PC-3 (cell line): ENCODE data around the gene KIAA1549. TPM values are rescaled to one million over a fixed set of nuclear protein-coding genes. Genes with fewer than 3 reads are reported as not detected.

Experiments used
- ATAC-seq: fragments of 200-7000 bp; cut with Tn5 transposase; 2 replicates; pipeline ENCODE4 v1.9.1; 2020; ENCODE audit warnings: mild to moderate bottlenecking, moderate library complexity
- BruUV-seq: library from RNA; stranded (reverse); fragments of 400-500 nt; replicated peaks from 2 replicates; lab custom pipeline; 2021; lab: Mats Ljungman, UMichigan
- CTCF ChIA-PET: fragments of 300-600 bp; sonication (Branson Sonifier 250); formaldehyde crosslinking; loops from one replicate; lab custom pipeline; 2022; ENCODE audit warnings: antibody characterized with exemption; lab: Charles Lee
- POLR2A ChIA-PET: fragments of 300-600 bp; sonication (Branson Sonifier 250); formaldehyde crosslinking; loops from one replicate; lab custom pipeline; 2022; ENCODE audit warnings: antibody characterized with exemption; ENCODE audit not compliant: unreplicated experiment; lab: Charles Lee
- DNase-seq: peaks from one replicate; pipeline ENCODE4 v3.0.0-alpha.2; 2015
- H2AFZ ChIP-seq: fragments of 300-600 bp; sonication (generic); 2 replicates; pipeline ENCODE4 v1.6.0; 2016; ENCODE audit warnings: antibody characterized with exemption, low read length
- H3F3A ChIP-seq: fragments of 300-600 bp; sonication (generic); one replicate; pipeline ENCODE4 v1.6.0; 2017; ENCODE audit warnings: antibody characterized with exemption, low read length, control low read depth, mild to moderate bottlenecking; ENCODE audit not compliant: unreplicated experiment
- H3K27ac ChIP-seq: fragments of 300-600 bp; sonication (generic); 2 replicates; pipeline ENCODE4 v1.5.1; 2016; ENCODE audit warnings: mild to moderate bottlenecking, low read length
- H3K27me3 ChIP-seq: fragments of 300-600 bp; sonication (generic); 2 replicates; pipeline ENCODE4 v1.6.1; 2016; ENCODE audit warnings: low read length, mixed read lengths
- H3K36me3 ChIP-seq: fragments of 300-600 bp; sonication (generic); 2 replicates; pipeline ENCODE4 v1.6.1; 2016; ENCODE audit warnings: low read depth, mixed run types, low read length, mixed read lengths
- H3K4me1 ChIP-seq: fragments of 300-600 bp; sonication (generic); 2 replicates; pipeline ENCODE4 v1.5.1; 2016; ENCODE audit warnings: low read length; ENCODE audit not compliant: insufficient read depth
- H3K4me2 ChIP-seq: fragments of 300-600 bp; sonication (generic); 2 replicates; pipeline ENCODE4 v1.6.0; 2016; ENCODE audit warnings: low read length
- H3K4me3 ChIP-seq: fragments of 300-600 bp; sonication (generic); 2 replicates; pipeline ENCODE4 v1.5.1; 2016; ENCODE audit warnings: mild to moderate bottlenecking, low read length, mixed read lengths
- H3K79me2 ChIP-seq: fragments of 300-600 bp; sonication (generic); 2 replicates; pipeline ENCODE4 v1.6.1; 2017; ENCODE audit warnings: low read length, mixed read lengths
- H3K9ac ChIP-seq: fragments of 300-600 bp; sonication (generic); 2 replicates; pipeline ENCODE4 v1.6.0; 2016; ENCODE audit warnings: mild to moderate bottlenecking, low read length
- H3K9me2 ChIP-seq: fragments of 300-600 bp; sonication (generic); replicated peaks from 2 replicates; pipeline ENCODE4 v1.6.1; 2016; ENCODE audit warnings: mixed run types, low read length, mixed read lengths
- H3K9me3 ChIP-seq: fragments of 300-600 bp; sonication (generic); 2 replicates; pipeline ENCODE4 v1.6.1; 2016; ENCODE audit warnings: low read length, mixed read lengths
- H4K20me1 ChIP-seq: fragments of 300-600 bp; sonication (generic); 2 replicates; pipeline ENCODE4 v1.6.1; 2016; ENCODE audit warnings: low read length, mixed read lengths
- CTCF ChIP-seq: fragments of 300-600 bp; sonication (generic); conservative IDR thresholded peaks from 2 replicates; pipeline ENCODE4 v1.5.1; 2017; ENCODE audit warnings: antibody characterized with exemption, low read depth, mild to moderate bottlenecking, low read length
- EZH2 ChIP-seq: fragments of 300-600 bp; sonication (generic); IDR thresholded peaks from one replicate; pipeline ENCODE4 v1.6.1; 2017; ENCODE audit warnings: antibody characterized with exemption, mild to moderate bottlenecking, low read length; ENCODE audit not compliant: unreplicated experiment
- EZH2phosphoT487 ChIP-seq: fragments of 300-600 bp; sonication (generic); IDR thresholded peaks from 2 replicates; pipeline ENCODE4 v1.6.1; 2018; ENCODE audit warnings: mild to moderate bottlenecking, antibody characterized with exemption, low read length, borderline replicate concordance
- intact Hi-C: fragments of 100-400 bp; cut with micrococcal nuclease; formaldehyde crosslinking; loops from 2 replicates; pipeline ENCODE4 v1.9.0; 2023
- total RNA-seq: library from RNA; depleted of rRNA; stranded (reverse); fragments of >200 nt; gene quantifications from 2 replicates; pipeline ENCODE4 v1.2.3, GENCODE V29; 2014

The KIAA1549 gene
- total RNA-seq, 1 experiment from 2014 or later = 8.2 TPM

DNA sequence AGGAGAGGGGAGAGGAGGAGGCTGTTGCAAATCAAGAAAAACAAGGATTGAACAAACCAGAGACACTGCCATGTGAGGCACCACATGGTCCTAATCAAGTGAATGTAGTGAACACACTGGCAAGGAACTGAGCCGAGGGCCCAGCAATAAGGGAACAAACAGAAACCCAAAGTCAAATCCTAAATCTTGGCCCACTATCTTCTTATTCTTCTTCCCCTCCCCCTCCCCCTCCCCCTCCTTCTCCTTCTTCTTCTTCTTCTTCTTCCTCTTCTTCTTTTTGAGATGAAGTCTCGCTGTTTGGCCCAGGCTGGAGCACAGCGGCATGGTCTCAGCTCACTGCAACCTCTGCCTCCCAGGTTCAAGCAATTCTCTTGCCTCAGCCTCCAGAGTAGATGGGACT lies 24.0 kb downstream of the KIAA1549 start:
- intact Hi-C loops = no loop called here

GRCh38 chr7:138954545-138955475 lies 26.4 kb downstream of the KIAA1549 start:
- ATAC-seq = no peak
- Histone ChIP-seq H3K27ac (no peak overlapping the region), H3K9ac (no peak overlapping the region), H3F3A (no peaks in the 10 kb centered on the region), H3K79me2 (peaks cover 75% of the 10 kb centered on the region), H3K27me3 (no peaks in the 10 kb centered on the region), H3K4me3 (no peak overlapping the region), H2AFZ (no peak overlapping the region), H3K9me3 (no peaks in the 10 kb centered on the region), H3K9me2 (no peaks in the 10 kb centered on the region), H3K4me1 (peaks cover 20% of the 10 kb centered on the region), H3K36me3 (no peaks in the 10 kb centered on the region), H4K20me1 (no peaks in the 10 kb centered on the region), H3K4me2 (no peak overlapping the region)
- ChIA-PET CTCF (no interaction called here), POLR2A (no interaction called here)
- no peak for DNase-seq
- intact Hi-C loops = no loop called here
- TF ChIP-seq EZH2 (no peak), EZH2phosphoT487 (no peak), CTCF (no peak)
- BruUV-seq = no TSS peak

More for the DNA sequence above, 24.0 kb downstream of the KIAA1549 start:
- H3K27me3 ChIP-seq = no peaks in the 10 kb centered on the region
- H3K4me3 ChIP-seq = no peak overlapping the region
- no peaks in the 10 kb centered on the region for H3F3A ChIP-seq
- no peaks in the 10 kb centered on the region for H3K36me3 ChIP-seq
- no peak overlapping the region for H3K9ac ChIP-seq
- H3K4me2 ChIP-seq = no peak overlapping the region
- H3K27ac ChIP-seq = no peak overlapping the region
- no TSS peak for BruUV-seq
- H4K20me1 ChIP-seq = no peaks in the 10 kb centered on the region
- no peaks in the 10 kb centered on the region for H3K9me2 ChIP-seq
- TF ChIP-seq EZH2 (no peak), CTCF (no peak), EZH2phosphoT487 (no peak)
- DNase-seq (no peak), ATAC-seq (no peak)
- peaks cover 21% of the 10 kb centered on the region for H3K4me1 ChIP-seq
- ChIA-PET CTCF (no interaction called here), POLR2A (no interaction called here)
- peaks cover 83% of the 10 kb centered on the region for H3K79me2 ChIP-seq
- H3K9me3 ChIP-seq = no peaks in the 10 kb centered on the region
- H2AFZ ChIP-seq = no peak overlapping the region

GRCh38 chr7:138952791-138953190 lies 28.4 kb downstream of the KIAA1549 start:
- POLR2A ChIA-PET = no interaction called here
- DNase-seq (no peak), ATAC-seq (no peak)
- Histone ChIP-seq H3K9me3 (no peaks in the 10 kb centered on the region), H3K4me3 (no peak overlapping the region), H3K9me2 (no peaks in the 10 kb centered on the region), H3F3A (no peaks in the 10 kb centered on the region), H3K79me2 (peaks cover 73% of the 10 kb centered on the region), H3K4me1 (peaks cover 9% of the 10 kb centered on the region), H3K9ac (no peak overlapping the region), H3K27me3 (no peaks in the 10 kb centered on the region), H2AFZ (no peak overlapping the region), H3K36me3 (no peaks in the 10 kb centered on the region), H3K4me2 (no peak overlapping the region), H4K20me1 (no peaks in the 10 kb centered on the region), H3K27ac (no peak overlapping the region)
- no peak for TF ChIP-seq EZH2phosphoT487
- TF ChIP-seq CTCF = no peak
- no peak for TF ChIP-seq EZH2
- intact Hi-C loops = no loop called here
- CTCF ChIA-PET = no interaction called here
- no TSS peak for BruUV-seq
